Thymus (tissue), 14 donors: Measurements from ENCODE around the gene TPPP3. TPM values are rescaled to one million over a fixed set of nuclear protein-coding genes. Genes with fewer than 3 reads are reported as not detected.

ENCODE experiments used
- DNase-seq, 9 donors: peaks; one replicate each; pipeline ENCODE4 v3.0.0-alpha.2; 2013; ENCODE audit warnings: low spot score in 9 of 9, low read depth in 6 of 9, missing footprints in 1 of 9
- H3K27ac ChIP-seq, 2 donors: one replicate each; pipeline ENCODE4 v1.5.1; 2013; ENCODE audit warnings: control low read depth in 1 of 2, low read depth in 1 of 2, low read length in 1 of 2, mild to moderate bottlenecking in 1 of 2, moderate library complexity in 1 of 2
- H3K27me3 ChIP-seq, 2 donors: one replicate each; pipeline ENCODE4 v1.5.1; 2013; ENCODE audit warnings: low read length in 1 of 2; ENCODE audit not compliant: control insufficient read depth in 2 of 2, insufficient read depth in 1 of 2
- H3K36me3 ChIP-seq, 2 donors: one replicate each; pipeline ENCODE4 v1.5.1; 2013; ENCODE audit warnings: low read length in 1 of 2, mild to moderate bottlenecking in 1 of 2, moderate library complexity in 1 of 2; ENCODE audit not compliant: control insufficient read depth in 2 of 2, insufficient read depth in 2 of 2
- H3K4me1 ChIP-seq, 2 donors: one replicate each; pipeline ENCODE4 v1.5.1; 2013; ENCODE audit warnings: low read length in 2 of 2; ENCODE audit not compliant: control insufficient read depth in 2 of 2, insufficient read depth in 2 of 2
- H3K4me3 ChIP-seq, 2 donors: one replicate each; pipeline ENCODE4 v1.5.1; 2013; ENCODE audit warnings: low read length in 2 of 2, control low read depth in 1 of 2, mild to moderate bottlenecking in 1 of 2
- H3K9me3 ChIP-seq, 2 donors: one replicate each; pipeline ENCODE4 v1.5.1; 2013; ENCODE audit warnings: low read length in 1 of 2, mild to moderate bottlenecking in 1 of 2; ENCODE audit not compliant: control insufficient read depth in 2 of 2, insufficient read depth in 1 of 2
- WGBS: extraction: QIAGEN DNeasy Blood & Tissue Kit; methylation state at CpG from one replicate; pipeline ENCODE4 v1.1.7; 2013; 5-methylcytosine and 5-hydroxymethylcytosine counted together
- long read RNA-seq, 10 donors: transcript quantifications; one replicate each; lab custom pipeline, GENCODE V29; 2026
- polyA plus RNA-seq: library from polyadenylated mRNA; stranded (reverse); fragments of 200-250 nt; gene quantifications from one replicate; pipeline ENCODE4 v1.2.3, GENCODE V29; 2013
- total RNA-seq: library from RNA; stranded (reverse); fragments of 120-200 nt; gene quantifications from one replicate; pipeline ENCODE4 v1.2.4, GENCODE V29; 2013
- donor health status: healthy.

Gene TPPP3
- total RNA-seq, result 1.6 TPM
- 9.0 TPM for polyA plus RNA-seq
- long read RNA-seq, donor 1, partial matches to known transcripts, result 0 of 2 reads
- long read RNA-seq, donor 1, other reads (novel, unspliced or antisense), result 0 of 2 reads
- long read RNA-seq, donor 2, result 0 reads
- long read RNA-seq, donor 3, partial matches to known transcripts, result 0 of 1 reads
- long read RNA-seq, donor 3, other reads (novel, unspliced or antisense), result 0 of 1 reads
- long read RNA-seq, donor 4, result 0 reads
- long read RNA-seq, donor 5, transcript TPPP3-202 (4 exons, 1,058 nt), result major isoform, 6 of 7 reads
- long read RNA-seq, donor 5, partial matches to known transcripts, result 0 of 7 reads
- long read RNA-seq, donor 5, other reads (novel, unspliced or antisense), result 0 of 7 reads
- long read RNA-seq, donor 6, partial matches to known transcripts, result 0 of 1 reads
- long read RNA-seq, donor 6, other reads (novel, unspliced or antisense), result 0 of 1 reads
- long read RNA-seq, donor 7, partial matches to known transcripts, result 0 of 1 reads
- long read RNA-seq, donor 7, other reads (novel, unspliced or antisense), result 0 of 1 reads
- long read RNA-seq, donor 8, partial matches to known transcripts, result 0 of 1 reads
- long read RNA-seq, donor 8, other reads (novel, unspliced or antisense), result 0 of 1 reads
- long read RNA-seq, donor 9, result 0 reads
- long read RNA-seq, donor 10, partial matches to known transcripts, result 0 of 2 reads
- long read RNA-seq, donor 10, other reads (novel, unspliced or antisense), result 0 of 2 reads

DNA sequence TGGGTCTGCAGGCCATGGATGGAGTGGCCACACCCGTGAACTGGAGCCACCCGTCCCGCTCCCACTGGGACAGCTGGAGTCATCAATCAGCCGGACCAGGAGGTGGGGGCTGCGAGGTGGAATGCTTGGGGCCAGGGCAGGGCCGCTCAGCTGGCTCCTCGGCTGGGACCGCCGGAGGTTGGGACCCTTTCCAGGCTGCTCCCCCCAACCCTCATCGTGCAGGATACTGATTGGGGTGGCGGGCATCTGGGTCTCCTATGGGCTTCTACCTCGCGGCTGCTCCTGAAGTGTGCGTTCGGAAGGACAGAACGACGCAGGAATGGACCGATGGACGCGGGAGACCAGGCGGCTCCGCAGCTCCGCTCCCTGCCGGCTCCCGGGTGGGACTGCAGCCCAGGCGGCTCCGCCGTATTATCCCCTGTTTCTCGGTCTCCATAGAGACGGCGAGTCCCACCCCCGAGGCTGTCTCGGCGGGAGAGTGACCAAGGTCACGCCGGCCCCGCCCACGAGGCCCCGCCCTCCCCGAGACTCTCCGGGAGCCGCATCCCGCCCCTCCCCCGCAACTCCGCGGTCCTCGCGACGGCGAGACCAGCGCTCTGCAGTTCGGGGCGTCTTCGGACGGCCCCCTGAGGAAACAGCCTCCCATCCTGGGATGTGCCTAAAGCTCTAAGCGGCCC is at the start of gene TPPP3:
TPPP3 (minus strand) TSS at position 388 of the 677 bp plus-strand sequence. CDS start 2,387 bp downstream, outside the sequence.
- Histone ChIP-seq H3K27me3 (peaks cover 40 to 92% of the 10 kb centered on the region in 2 donors), H3K4me3 (peak within 1 kb of the TSS in 1 of 2 donors; percentile 4), H3K4me1 (peaks cover 0 to 17% of the 10 kb centered on the region in 2 donors), H3K9me3 (peaks cover 0 to 15% of the 10 kb centered on the region in 2 donors), H3K27ac (no peak within 1 kb of the TSS), H3K36me3 (no peaks in the 10 kb centered on the region)
- no peak for DNase-seq
- 11% methylated on average over 56 of the region's 56 CpGs for WGBS

DNA sequence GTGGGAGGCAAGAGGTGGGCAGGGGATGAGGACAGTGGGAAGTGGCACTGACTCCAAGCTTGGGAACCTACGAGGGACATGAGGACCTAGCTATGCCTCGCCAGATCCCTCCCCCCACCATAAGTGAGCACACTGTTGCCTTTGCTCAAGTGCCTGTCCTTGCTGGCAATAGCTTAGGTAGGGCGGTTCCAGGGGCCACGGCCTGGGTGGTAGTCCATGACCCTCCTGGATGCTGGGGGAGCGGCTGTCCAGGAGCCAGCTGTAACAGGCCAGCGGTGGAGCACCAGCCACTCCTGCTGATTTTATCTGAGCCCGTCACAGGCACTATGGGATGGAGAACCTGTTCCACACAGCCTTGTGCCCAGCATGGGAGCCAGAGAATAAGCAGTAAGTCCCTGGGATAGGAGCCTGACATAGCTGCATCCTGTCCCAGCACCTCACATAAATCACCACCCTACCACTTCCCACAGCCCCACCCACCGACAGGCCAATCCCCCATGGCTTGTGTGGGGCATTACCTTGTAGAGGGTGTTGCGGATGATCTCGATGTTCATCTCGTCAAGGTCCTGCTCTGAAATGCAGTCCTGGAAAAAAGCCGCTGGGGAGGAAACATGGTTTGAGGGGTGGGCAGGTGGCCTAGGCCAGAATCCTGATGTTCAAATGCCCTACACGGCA is 49.4 kb upstream of the TPPP3 start:
- Histone ChIP-seq H3K9me3 (no peaks in the 10 kb centered on the region), H3K27me3 (no peaks in the 10 kb centered on the region), H3K36me3 (peaks cover 54 to 62% of the 10 kb centered on the region in 2 donors), H3K4me1 (no peaks in the 10 kb centered on the region), H3K4me3 (no peak overlapping the region), H3K27ac (no peak overlapping the region)
- DNase-seq, result no peak
- WGBS, result 97% methylated on average over 13 of the region's 13 CpGs

DNA sequence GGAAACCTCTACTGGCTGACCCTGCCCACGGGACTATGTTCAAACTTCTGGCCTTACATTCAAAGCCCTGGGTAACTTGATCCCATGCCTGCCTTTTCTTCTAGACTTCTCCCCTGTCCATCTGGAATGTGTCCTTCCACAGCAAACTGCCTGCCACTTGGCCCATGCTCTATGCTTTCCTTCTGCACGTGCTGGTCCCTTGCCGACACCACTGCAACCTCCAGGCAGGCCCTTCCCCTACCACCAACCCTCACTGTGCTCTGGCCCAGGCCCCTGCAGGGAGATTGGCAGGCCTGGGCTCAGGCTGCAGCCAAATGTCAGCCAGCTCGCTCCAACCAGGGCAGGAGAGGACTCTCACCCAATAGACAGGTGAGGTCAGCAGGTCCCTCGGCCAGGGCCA is 48.6 kb upstream of the TPPP3 start:
- H3K9me3 ChIP-seq, result no peaks in the 10 kb centered on the region
- no peak overlapping the region for H3K27ac ChIP-seq
- no peak overlapping the region for H3K4me3 ChIP-seq
- no peaks in the 10 kb centered on the region for H3K27me3 ChIP-seq
- H3K4me1 ChIP-seq, result no peaks in the 10 kb centered on the region
- no peak for DNase-seq
- peaks cover 55 to 66% of the 10 kb centered on the region in 2 donors for H3K36me3 ChIP-seq
- WGBS, result 92% methylated on average over 5 of the region's 5 CpGs

- Histone ChIP-seq H3K27ac (no peak overlapping the region), H3K4me3 (no peak overlapping the region), H3K27me3 (no peaks in the 10 kb centered on the region), H3K9me3 (no peaks in the 10 kb centered on the region), H3K36me3 (peaks cover 54 to 71% of the 10 kb centered on the region in 2 donors), H3K4me1 (no peaks in the 10 kb centered on the region)
- DNase-seq, result no peak
- WGBS, result 77% methylated on average over 17 of the region's 17 CpGs
These were observed 48.0 kb upstream of the TPPP3 start for GRCh38 chr16:67441271-67441753.

DNA sequence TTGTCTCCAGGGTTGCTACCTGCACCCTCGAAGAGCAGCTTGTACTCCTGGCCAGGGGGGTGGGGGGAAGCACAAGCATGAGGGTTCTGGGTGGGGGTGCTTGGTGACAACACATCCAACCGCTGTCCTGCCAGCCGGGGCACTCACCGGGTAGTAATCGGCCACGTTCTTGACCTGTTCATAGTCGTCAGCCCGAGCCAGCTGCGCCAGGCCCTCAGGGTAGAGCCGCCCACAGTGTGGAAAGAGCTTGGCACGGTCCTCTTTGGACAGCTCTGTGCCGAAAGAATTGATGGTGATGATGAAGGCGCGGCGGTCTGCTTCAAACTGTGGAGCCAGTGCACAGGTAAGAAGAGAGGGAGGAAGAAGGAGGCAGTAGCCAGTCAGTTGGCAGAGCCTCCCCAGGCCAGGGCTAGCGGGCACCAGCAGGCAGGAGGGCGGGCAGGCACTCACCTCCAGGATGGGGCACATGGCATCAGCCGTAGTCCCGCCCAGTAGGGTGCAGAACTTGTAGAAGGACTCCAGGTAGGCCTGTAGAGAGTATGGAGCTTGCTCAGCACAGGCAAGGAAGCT is 45.6 kb upstream of the TPPP3 start:
- no peaks in the 10 kb centered on the region for H3K9me3 ChIP-seq
- H3K36me3 ChIP-seq, result peaks cover 49 to 62% of the 10 kb centered on the region in 2 donors
- H3K4me3 ChIP-seq, result no peak overlapping the region
- no peak overlapping the region for H3K27ac ChIP-seq
- 97% methylated on average over 19 of the region's 19 CpGs for WGBS
- H3K27me3 ChIP-seq, result peaks cover 0 to 3% of the 10 kb centered on the region in 2 donors
- H3K4me1 ChIP-seq, result no peaks in the 10 kb centered on the region
- DNase-seq, result no peak

GRCh38 chr16:67438098-67438791 is 44.9 kb upstream of the TPPP3 start:
- H3K27ac ChIP-seq, result no peak overlapping the region
- no peaks in the 10 kb centered on the region for H3K4me1 ChIP-seq
- no peaks in the 10 kb centered on the region for H3K9me3 ChIP-seq

GRCh38 chr16:67437513-67437912 is 44.2 kb upstream of the TPPP3 start:
- Histone ChIP-seq H3K27me3 (peaks cover 10 to 16% of the 10 kb centered on the region in 2 donors), H3K9me3 (no peaks in the 10 kb centered on the region), H3K4me1 (no peaks in the 10 kb centered on the region), H3K27ac (no peak overlapping the region), H3K36me3 (peaks cover 40 to 53% of the 10 kb centered on the region in 2 donors), H3K4me3 (no peak overlapping the region)
- 93% methylated on average over 4 of the region's 4 CpGs for whole genome bisulfite sequencing
- no peak for DNase-seq

More at GRCh38 chr16:67438098-67438791, 44.9 kb upstream of the TPPP3 start:
- no peak for DNase-seq
- no peak overlapping the region for H3K4me3 ChIP-seq
- H3K36me3 ChIP-seq, result peaks cover 47 to 58% of the 10 kb centered on the region in 2 donors
- 97% methylated on average over 20 of the region's 20 CpGs for WGBS
- H3K27me3 ChIP-seq, result peaks cover 3 to 9% of the 10 kb centered on the region in 2 donors

DNA sequence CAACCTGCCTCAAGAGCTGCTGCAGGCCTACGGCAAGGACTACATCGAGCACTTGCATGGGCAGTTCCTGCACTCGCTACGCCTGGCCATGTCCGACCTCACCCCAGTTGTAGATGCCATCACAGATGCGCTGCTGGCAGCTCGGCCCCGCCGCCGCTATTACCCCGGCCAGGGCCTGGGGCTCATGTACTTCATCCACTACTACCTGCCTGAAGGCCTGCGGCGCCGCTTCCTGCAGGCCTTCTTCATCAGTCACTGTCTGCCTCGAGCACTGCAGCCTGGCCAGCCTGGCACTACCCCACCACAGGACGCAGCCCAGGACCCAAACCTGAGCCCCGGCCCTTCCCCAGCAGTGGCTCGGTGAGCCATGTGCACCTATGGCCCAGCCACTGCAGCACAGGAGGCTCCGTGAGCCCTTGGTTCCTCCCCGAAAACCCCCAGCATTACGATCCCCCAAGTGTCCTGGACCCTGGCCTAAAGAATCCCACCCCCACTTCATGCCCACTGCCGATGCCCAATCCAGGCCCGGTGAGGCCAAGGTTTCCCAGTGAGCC is 43.4 kb upstream of the TPPP3 start:
- Histone ChIP-seq H3K4me1 (no peaks in the 10 kb centered on the region), H3K9me3 (no peaks in the 10 kb centered on the region), H3K27ac (no peak overlapping the region), H3K36me3 (peaks cover 35 to 49% of the 10 kb centered on the region in 2 donors), H3K27me3 (peaks cover 17 to 24% of the 10 kb centered on the region in 2 donors), H3K4me3 (no peak overlapping the region)
- WGBS, result 97% methylated on average over 23 of the region's 23 CpGs
- no peak for DNase-seq
